Activated CD4-positive, alpha-beta T cell treated with anti-CD3 and anti-CD28 coated beads for 4 hours (primary cell): Measurements from ENCODE around the gene CNNM3.

Experiments
- DNase-seq, 2 donors: peaks; one replicate each; pipeline ENCODE4 v3.0.0-alpha.2; 2020

Gene CNNM3

GRCh38 chr2:96881349-96882195 is 65.5 kb downstream of the CNNM3 start:
- DNase-seq: no peak

- DNase-seq: no peak
Measured at GRCh38 chr2:96882230-96882629, 66.2 kb downstream of the CNNM3 start.

DNA sequence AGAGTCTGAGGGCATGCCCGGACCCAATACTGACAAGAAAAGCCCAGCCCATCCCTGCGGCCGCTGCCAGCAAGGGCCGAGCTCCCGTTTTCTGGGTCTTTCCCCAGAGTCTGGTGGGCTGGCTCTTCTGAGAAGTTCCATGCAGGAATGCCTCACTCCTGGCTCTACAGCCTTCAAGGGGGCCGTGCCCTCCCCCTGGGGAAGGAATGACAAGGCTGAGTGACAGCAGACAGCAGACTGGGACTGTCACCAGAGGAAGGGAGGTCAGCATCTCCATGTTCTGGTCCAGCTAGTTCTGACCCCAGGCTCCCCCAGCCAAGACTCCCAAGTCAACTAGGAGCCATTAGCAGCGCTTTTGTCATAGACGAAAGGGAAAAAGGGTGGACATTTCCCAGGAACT is 66.8 kb downstream of the CNNM3 start:
- no peak for DNase-seq

DNA sequence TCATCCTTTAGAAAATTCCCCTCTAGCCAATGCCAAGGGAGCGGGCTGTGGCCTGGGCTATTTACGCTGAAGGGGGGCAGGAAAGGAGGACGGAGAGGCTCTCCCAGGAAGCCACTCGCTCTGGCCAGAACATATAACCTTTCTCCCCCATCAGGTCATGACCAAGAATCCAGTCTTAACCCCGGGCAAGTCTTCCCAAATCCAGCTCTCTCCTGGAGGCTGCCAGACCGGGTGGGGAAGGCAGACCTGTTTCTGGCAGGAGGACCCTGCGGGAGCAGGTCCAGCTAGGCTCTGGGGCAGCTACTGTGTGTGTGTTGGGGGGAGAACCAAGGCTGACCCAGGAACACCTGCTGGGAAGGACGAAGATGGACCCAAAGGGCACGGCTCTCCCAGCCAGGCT is 67.2 kb downstream of the CNNM3 start:
- no peak for DNase-seq
